ENCODE measurements around the gene TAS2R20. TPM values are rescaled to one million over a fixed set of nuclear protein-coding genes. Genes with fewer than 3 reads are reported as not detected.

The TAS2R20 gene
- total RNA-seq, 2 donors from 2014 or later = 0.24 to 0.33 TPM

- Histone ChIP-seq H3K27me3 (no peaks in the 10 kb centered on the region), H3K9me3 (no peaks in the 10 kb centered on the region), H3K4me3 (no peak overlapping the region), H3K36me3 (no peaks in the 10 kb centered on the region), H3K27ac (no peak overlapping the region), H3K4me1 (no peaks in the 10 kb centered on the region)
- DNase-seq (ENCODE audit: low spot score) = no peak
- TF ChIP-seq CTCF (IDR thresholded peaks at IDR 0.05) = no peak
These were observed 42.0 kb downstream of the TAS2R20 start for GRCh38 chr12:10956085-10956484.

- no peak for DNase-seq (ENCODE audit: low spot score)
- no peak for TF ChIP-seq CTCF (IDR thresholded peaks at IDR 0.05)
- Histone ChIP-seq H3K9me3 (no peaks in the 10 kb centered on the region), H3K27ac (no peak overlapping the region), H3K4me1 (no peaks in the 10 kb centered on the region), H3K36me3 (no peaks in the 10 kb centered on the region), H3K4me3 (no peak overlapping the region), H3K27me3 (no peaks in the 10 kb centered on the region)
These were observed 45.5 kb downstream of the TAS2R20 start for GRCh38 chr12:10952645-10953044.

Other genes starting within 250 kb of the TAS2R20 start
- gene TAS2R7, start 195.7 kb downstream of the TAS2R20 start, total RNA-seq = not detected
- gene TAS2R8, start 191.0 kb downstream of the TAS2R20 start, total RNA-seq = not detected
- not detected for gene TAS2R9, start 188.1 kb downstream of the TAS2R20 start, total RNA-seq
- gene TAS2R10, start 171.9 kb downstream of the TAS2R20 start, total RNA-seq = not detected
- 1 to 10 TPM in 1 of 2 donors, not detected in 1; 1.6 TPM for gene PRR4, start 148.8 kb downstream of the TAS2R20 start, total RNA-seq
- gene PRH1, start 114.0 kb downstream of the TAS2R20 start, total RNA-seq = 10 to 100 TPM in 1 of 2 donors, 1 to 10 TPM in 1; 9.2 to 13.1 TPM
- gene TAS2R13, start 88.7 kb downstream of the TAS2R20 start, total RNA-seq = under 1 TPM; 0.24 to 0.63 TPM
- not detected for gene PRH2, start 69.1 kb downstream of the TAS2R20 start, total RNA-seq
- gene TAS2R14, start 59.0 kb downstream of the TAS2R20 start, total RNA-seq = 1 to 10 TPM in 1 of 2 donors, under 1 TPM in 1; 0.39 to 1.2 TPM
- 1 to 10 TPM in 1 of 2 donors, not detected in 1; 1.2 TPM for gene TAS2R50, start 11.4 kb downstream of the TAS2R20 start, total RNA-seq
- gene TAS2R19, start 24.3 kb upstream of the TAS2R20 start, total RNA-seq = under 1 TPM; 0.35 to 0.89 TPM
- gene TAS2R31, start 33.1 kb upstream of the TAS2R20 start, total RNA-seq = under 1 TPM in 1 of 2 donors, not detected in 1; 0.59 TPM
- gene TAS2R46, start 64.0 kb upstream of the TAS2R20 start, total RNA-seq = under 1 TPM in 1 of 2 donors, not detected in 1; 0.67 TPM
- gene TAS2R43, start 94.0 kb upstream of the TAS2R20 start, total RNA-seq = 1 to 10 TPM in 1 of 2 donors, under 1 TPM in 1; 0.35 to 2.0 TPM
- gene TAS2R30, start 136.3 kb upstream of the TAS2R20 start, total RNA-seq = under 1 TPM; 0.44 to 0.90 TPM
- 10 to 100 TPM; 11.8 to 13.3 TPM for gene SMIM10L1, start 172.9 kb upstream of the TAS2R20 start, total RNA-seq
- not detected for gene TAS2R42, start 188.6 kb upstream of the TAS2R20 start, total RNA-seq

All from right atrium auricular region (tissue), 2 donors.